ENCODE data around the gene PALD1.

PALD1 gene

DNA sequence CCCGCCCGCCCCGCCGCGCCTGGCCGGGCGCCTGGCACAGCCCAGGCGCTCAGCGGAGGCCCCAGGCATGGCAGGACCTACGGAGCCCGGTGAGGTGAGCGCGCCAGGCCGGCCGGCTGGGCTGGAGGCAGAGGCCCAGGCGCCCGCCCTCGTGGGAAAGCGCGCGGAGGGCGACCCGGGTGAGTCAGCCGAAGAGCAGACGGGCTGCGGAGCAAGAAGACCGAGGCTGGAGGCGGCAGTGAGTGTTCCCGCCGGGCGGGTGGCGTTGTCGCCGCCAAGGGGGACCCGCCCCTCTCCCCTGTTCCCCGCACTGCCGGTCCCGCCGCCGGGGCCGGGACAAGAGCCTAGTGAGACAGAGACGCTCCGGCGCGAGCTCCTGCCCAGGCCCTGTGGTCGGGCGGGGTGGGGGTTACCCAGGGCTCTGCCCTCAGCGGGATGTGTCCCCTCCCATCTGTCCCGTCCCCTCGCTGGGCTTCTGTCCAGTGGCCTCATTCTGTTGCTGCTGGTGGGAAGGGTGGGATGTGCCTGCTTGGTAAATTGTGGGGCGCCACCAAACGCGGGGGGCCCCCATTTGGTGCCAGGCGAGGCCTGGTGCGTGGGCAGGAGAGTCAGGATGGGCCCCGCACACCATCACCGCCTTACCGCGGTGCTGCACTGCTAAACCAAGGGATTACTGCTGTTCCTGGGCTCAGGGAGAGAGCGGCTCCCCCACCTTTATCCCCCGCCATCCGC, 20.1 kb upstream of the PALD1 start:
- no peak for DNase-seq

DNA sequence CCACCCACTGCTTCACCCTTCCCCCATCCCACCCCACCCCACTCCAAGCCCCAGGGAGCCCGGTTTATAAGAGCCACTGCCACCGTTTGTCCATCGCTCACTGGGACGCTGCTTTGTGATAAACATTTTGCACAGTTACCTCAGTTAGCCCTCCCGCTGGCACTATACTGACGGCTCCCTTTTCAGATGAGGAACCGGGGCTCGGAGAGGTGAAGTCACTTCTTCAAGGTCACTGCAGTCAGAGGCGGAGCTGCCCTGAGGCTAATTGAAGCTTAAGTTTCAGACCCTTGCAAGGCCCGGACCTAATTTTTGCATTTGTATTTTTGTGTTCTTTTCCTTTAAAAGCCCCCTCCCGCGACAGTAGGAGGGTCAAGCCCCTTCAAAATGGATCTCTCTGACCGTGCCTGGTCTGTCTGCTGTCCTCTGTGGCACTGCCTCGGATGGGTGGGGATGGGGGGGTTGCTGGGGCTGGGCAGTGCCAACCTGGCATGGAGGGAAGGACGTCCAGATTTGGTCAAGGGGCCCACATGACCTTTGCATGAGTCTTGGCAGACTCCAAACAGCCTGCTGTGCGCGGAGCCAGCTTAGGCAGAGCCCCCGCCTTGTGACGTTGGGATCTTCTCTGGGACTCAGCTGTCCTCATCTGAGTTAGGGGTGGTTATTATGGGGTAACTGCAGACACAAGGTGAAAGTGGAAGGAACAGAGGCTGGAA, 19.4 kb upstream of the PALD1 start:
- no peak for DNase-seq

- DNase-seq, result no peak
Observed at GRCh38 chr10:70459774-70460490, 18.6 kb upstream of the PALD1 start.

GRCh38 chr10:70461397-70462348, 16.9 kb upstream of the PALD1 start:
- DNase-seq, result no peak

DNA sequence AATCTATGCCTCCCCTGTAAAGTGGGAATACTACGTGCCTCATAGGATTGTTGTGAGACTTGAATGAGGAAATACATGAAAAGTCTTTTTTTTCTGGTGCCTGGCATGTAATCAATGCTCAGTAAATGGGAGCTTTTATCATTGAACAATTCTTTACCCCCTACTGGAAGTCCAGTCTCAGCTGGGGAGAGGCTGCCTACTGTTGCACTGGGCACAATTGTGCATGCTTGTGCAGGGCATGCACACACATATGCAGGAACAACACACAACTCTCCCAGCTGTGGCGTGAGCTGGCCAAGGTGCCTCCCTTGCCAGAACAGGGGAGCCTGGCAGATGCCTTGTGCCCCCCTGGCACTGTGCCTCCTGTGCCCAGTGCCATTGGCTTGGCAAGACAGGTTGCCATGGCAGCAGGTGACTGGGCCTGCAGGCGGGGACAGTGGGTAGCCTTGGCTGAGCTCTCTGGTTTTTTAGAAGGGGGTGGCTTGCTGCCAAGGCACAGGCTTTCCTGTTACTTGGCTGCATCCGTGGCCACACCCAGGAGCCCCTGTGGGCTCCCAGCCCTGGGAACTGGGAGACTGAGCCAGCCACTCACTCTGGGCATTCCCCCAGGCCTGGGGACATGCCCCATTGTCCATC, 16.1 kb upstream of the PALD1 start:
- DNase-seq, result no peak

DNA sequence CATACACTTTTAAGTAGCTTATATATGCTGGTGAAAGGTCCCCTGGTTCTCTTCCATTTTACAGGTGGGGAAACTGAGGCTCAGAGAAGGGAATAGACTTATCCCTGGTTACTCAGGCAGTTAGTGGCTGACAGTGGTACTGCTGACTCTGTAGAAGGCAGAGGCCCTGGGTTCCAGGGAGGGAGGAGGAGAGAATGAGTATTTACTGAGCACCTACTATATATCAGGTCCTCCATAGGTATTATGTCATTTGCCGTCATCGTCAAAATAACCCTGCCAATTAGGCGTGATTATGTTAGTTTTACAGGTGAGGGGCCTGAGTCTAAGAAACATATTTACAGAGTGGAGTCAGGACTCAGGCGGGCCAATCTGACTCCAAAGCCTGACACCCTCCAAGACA, 13.3 kb upstream of the PALD1 start:
- DNase-seq, result no peak

- no peak for DNase-seq
Observed at GRCh38 chr10:70465832-70466231, 12.7 kb upstream of the PALD1 start.

- DNase-seq, result no peak
Observed at GRCh38 chr10:70466951-70467350, 11.6 kb upstream of the PALD1 start.

DNA sequence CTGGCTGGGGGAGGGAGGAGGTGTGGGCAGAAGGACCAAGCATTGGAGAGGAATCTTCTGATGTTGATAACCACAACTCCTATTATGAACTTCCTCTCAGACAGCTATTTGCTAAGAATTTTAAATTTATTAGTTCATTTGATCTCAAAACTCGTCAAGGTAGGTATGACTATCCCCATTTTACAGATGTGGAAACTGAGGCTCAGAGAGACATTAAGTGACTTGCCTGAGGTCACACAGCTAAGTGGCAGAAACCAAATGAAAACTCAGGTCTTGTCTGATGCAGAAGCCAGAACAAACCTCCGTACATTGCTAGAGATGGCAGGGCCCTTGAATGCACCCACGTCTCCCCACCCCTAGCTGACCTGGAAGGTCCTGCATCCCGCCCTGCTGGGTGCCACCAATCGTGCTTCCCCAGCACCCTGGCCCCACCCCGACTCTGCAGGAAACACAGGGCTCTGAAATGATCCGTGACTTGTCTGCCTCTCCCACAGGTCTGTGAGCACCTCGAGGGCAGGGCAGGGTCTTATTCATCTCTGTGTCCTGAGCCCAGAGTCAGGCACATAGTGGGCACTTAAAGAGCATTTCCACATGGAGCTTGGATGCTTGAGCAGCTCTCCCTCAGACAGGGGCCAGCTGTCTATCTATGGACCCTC, 5.6 kb upstream of the PALD1 start:
- no peak for DNase-seq

- no peak for DNase-seq
Observed at GRCh38 chr10:70474780-70475179, 3.8 kb upstream of the PALD1 start.

GRCh38 chr10:70475661-70476060, 2.9 kb upstream of the PALD1 start:
- no peak for DNase-seq

- no peak for DNase-seq
Observed at GRCh38 chr10:70476249-70477035, 2.1 kb upstream of the PALD1 start.

DNA sequence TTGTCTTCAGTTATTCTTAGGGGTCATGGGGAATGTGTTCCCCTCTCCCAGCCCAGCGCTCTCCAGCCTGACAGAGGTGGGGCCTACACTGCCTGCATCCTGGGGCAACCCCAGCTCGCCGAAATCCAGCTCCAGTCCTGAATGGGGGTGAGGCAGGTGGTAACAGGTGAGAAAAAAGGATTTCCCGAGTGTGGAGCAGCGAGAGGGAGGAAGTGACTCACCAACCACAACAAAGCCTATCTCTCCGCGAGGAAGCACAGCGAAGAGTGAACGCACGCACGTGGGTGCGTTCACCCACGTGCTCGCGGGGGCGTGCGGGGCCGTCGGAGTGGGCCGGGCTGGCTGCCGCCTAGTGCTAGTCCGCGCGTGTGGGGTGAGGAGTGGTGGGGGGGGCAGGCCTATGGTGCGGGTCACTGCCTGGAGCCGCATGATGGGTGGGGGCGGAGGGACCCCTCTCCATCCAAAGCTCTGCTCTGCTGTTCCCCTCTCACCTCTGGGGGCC, 855 bp upstream of the PALD1 start:
- no peak for DNase-seq

GRCh38 chr10:70479165-70479581, 606 bp downstream of the PALD1 start:
- DNase-seq, result no peak

DNA sequence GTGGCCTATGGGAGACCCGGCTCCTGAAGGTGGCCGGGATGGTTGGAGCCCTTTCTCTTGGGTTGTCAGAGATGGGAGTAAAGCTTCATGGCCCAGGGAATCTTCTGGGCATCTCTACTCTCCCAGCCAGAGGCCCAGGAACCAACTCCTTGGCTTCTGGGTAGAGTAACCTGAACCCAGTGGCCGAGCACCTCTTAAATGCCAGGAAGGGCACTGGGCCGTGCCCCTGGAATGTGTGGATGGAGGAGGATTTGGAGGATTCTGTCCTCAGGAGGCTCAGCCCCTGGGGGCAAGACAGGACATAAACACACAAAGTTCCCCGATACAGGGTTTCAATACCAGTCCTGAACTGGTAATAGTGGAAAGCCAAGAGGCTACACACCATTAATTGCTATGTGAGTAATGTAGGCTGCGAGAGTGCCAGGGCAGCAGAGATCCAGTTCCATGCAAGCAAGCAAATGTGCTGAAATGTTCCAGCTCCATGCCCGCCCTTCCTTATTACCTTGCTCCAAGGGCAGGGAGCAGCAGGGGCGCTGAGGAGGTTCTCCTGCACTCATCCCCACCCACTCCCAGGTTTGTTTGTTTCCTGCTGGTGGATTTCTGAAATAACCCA, 1.2 kb downstream of the PALD1 start:
- no peak for DNase-seq

DNA sequence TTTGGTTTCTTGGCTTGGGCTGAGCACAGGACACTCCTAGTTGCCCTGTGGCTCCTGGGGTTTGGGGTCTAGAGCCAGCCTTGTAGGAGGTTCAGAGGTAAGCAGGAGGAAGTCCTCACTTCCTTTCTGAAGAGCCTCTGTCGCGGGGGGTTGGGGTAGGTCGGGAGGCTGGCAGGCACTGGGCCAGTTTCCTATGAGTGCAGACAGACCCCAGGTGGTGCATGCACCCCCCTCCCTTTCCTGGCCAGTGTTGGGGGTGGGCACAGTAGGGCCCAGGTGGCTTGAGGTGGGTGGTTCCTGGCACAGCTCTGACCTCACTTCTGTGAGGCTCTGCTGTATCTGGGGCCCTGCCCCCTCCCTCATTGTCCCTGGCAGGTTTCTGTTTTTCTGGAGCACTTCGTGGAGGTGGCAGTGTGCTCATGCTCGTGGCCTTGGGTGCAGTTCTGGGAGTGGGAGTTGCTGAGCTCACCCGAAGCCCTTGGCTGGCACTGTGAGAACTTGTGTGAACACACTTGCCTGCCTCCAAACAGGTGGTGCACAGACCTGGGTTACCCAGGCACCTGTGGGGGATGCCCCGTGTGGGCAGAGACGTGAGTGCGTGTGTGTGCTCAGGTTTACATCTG, 1.8 kb downstream of the PALD1 start:
- no peak for DNase-seq

- no peak for DNase-seq
Observed at GRCh38 chr10:70481105-70481504, 2.5 kb downstream of the PALD1 start.

DNA sequence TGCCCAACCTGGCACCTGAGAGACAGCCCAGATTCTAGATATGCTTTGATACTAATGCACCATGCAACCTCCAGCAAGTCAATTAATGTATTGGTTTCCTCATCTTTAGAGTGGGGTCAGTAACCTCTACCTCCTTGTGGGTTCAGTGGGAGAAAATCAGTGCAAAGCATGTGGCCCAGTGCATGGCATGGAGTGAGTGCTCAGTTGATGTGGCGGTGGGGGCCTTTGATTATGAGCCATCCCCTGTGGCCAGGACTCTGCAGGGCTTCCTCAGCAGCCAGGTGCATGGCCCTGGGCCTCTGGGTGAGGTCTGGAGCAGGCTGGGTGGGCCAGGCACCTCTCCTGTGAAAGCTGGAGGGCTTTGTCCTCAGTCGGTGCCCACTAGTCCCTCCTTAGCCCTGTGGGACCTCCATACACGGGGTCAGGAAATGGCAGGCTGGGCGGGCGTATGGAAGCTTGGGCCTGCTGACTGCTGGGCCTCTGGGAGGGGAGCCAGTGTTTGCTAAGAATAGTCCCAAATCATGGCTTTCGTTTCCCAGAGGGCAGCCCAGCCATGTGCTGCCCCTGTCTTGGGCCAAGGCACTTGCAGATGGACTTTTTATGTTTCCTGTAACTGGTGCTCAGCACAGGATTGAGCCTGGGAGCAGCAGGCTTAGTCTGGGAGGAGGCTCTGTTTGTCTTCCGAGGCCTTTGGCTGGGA, 3.4 kb downstream of the PALD1 start:
- no peak for DNase-seq

Measured in NCI-H2227 treated with DMSO at 0.1 percent for 48 hours (cell line).